HEK293 (cell line): ENCODE data around the gene MGAT2.

Source experiments
- KLF10 ChIP-seq: fragments of 450-650 bp; IDR thresholded peaks from 2 replicates; pipeline ENCODE4 v1.5.1; 2018; ENCODE audit warnings: missing biosample characterization, mild to moderate bottlenecking, missing genetic modification characterization
- KLF7 ChIP-seq: fragments of 450-650 bp; formaldehyde crosslinking; IDR thresholded peaks from 2 replicates; pipeline ENCODE4 v1.5.1; 2016; ENCODE audit warnings: missing biosample characterization, missing genetic modification characterization, borderline replicate concordance
- REPIN1 ChIP-seq: fragments of 450-650 bp; formaldehyde crosslinking; IDR thresholded peaks from 2 replicates; pipeline ENCODE4 v1.5.1; 2017; ENCODE audit warnings: missing biosample characterization, missing genetic modification characterization, low read depth
- SALL2 ChIP-seq: fragments of 450-650 bp; formaldehyde crosslinking; IDR thresholded peaks from 2 replicates; pipeline ENCODE4 v1.5.0; 2017; ENCODE audit warnings: missing biosample characterization, mild to moderate bottlenecking, missing genetic modification characterization, borderline replicate concordance
- ZBTB17 ChIP-seq: fragments of 450-650 bp; formaldehyde crosslinking; IDR thresholded peaks from 2 replicates; pipeline ENCODE4 v1.5.1; 2016; ENCODE audit warnings: missing biosample characterization, missing genetic modification characterization
- ZBTB7A ChIP-seq: fragments of 450-650 bp; formaldehyde crosslinking; IDR thresholded peaks from 2 replicates; pipeline ENCODE4 v1.5.1; 2016; ENCODE audit warnings: low read depth, missing biosample characterization, missing genetic modification characterization
- ZFP69B ChIP-seq: fragments of 450-650 bp; formaldehyde crosslinking; IDR thresholded peaks from 2 replicates; pipeline ENCODE4 v1.5.1; 2016; ENCODE audit warnings: missing biosample characterization, missing genetic modification characterization
- ZNF10 ChIP-seq: fragments of 450-650 bp; formaldehyde crosslinking; IDR thresholded peaks from 2 replicates; pipeline ENCODE4 v1.5.1; 2017; ENCODE audit warnings: missing biosample characterization, missing genetic modification characterization
- ZNF157 ChIP-seq: fragments of 450-650 bp; formaldehyde crosslinking; IDR thresholded peaks from 2 replicates; pipeline ENCODE4 v1.5.1; 2016; ENCODE audit warnings: missing biosample characterization, missing genetic modification characterization
- ZNF16 ChIP-seq: fragments of 450-650 bp; formaldehyde crosslinking; IDR thresholded peaks from 2 replicates; pipeline ENCODE4 v1.5.1; 2016; ENCODE audit warnings: low read depth, missing biosample characterization, missing genetic modification characterization
- ZNF169 ChIP-seq: fragments of 450-650 bp; formaldehyde crosslinking; IDR thresholded peaks from 2 replicates; pipeline ENCODE4 v1.5.1; 2016; ENCODE audit warnings: missing biosample characterization, missing genetic modification characterization
- ZNF19 ChIP-seq: fragments of 450-650 bp; formaldehyde crosslinking; IDR thresholded peaks from 2 replicates; pipeline ENCODE4; 2016; ENCODE audit warnings: missing biosample characterization, missing genetic modification characterization, low read depth
- ZNF37A ChIP-seq: fragments of 450-650 bp; IDR thresholded peaks from 2 replicates; pipeline ENCODE4 v1.5.1; 2018; ENCODE audit warnings: missing biosample characterization, missing genetic modification characterization
- ZNF394 ChIP-seq: fragments of 450-650 bp; formaldehyde crosslinking; IDR thresholded peaks from 2 replicates; pipeline ENCODE4 v1.5.1; 2016; ENCODE audit warnings: missing biosample characterization, missing genetic modification characterization, mild to moderate bottlenecking, moderate library complexity, borderline replicate concordance
- ZNF426 ChIP-seq: fragments of 450-650 bp; formaldehyde crosslinking; IDR thresholded peaks from 2 replicates; pipeline ENCODE4 v1.5.1; 2017; ENCODE audit warnings: missing biosample characterization, missing genetic modification characterization, mild to moderate bottlenecking, inconsistent platforms, moderate library complexity
- ZNF544 ChIP-seq: fragments of 450-650 bp; formaldehyde crosslinking; IDR thresholded peaks from 2 replicates; pipeline ENCODE4 v1.5.0; 2017; ENCODE audit warnings: missing biosample characterization, missing genetic modification characterization
- ZNF555 ChIP-seq: fragments of 450-650 bp; formaldehyde crosslinking; conservative IDR thresholded peaks from 2 replicates; pipeline ENCODE4 v1.5.1; 2017; ENCODE audit warnings: missing biosample characterization, mild to moderate bottlenecking, missing genetic modification characterization, inconsistent platforms
- ZNF561 ChIP-seq: fragments of 450-650 bp; IDR thresholded peaks from 2 replicates; pipeline ENCODE4 v1.5.1; 2018; ENCODE audit warnings: missing biosample characterization, missing genetic modification characterization, borderline replicate concordance
- ZNF571 ChIP-seq: fragments of 450-650 bp; formaldehyde crosslinking; IDR thresholded peaks from 2 replicates; pipeline ENCODE4 v1.5.0; 2017; ENCODE audit warnings: missing biosample characterization, missing genetic modification characterization
- ZNF585B ChIP-seq: fragments of 450-650 bp; formaldehyde crosslinking; IDR thresholded peaks from 2 replicates; pipeline ENCODE4 v1.5.1; 2016; ENCODE audit warnings: missing biosample characterization, missing genetic modification characterization
- ZNF621 ChIP-seq: fragments of 450-650 bp; formaldehyde crosslinking; IDR thresholded peaks from 2 replicates; pipeline ENCODE4 v1.5.1; 2017; ENCODE audit warnings: missing biosample characterization, missing genetic modification characterization
- ZNF664 ChIP-seq: fragments of 450-650 bp; formaldehyde crosslinking; IDR thresholded peaks from 2 replicates; pipeline ENCODE4 v1.5.1; 2016; ENCODE audit warnings: missing biosample characterization, missing genetic modification characterization
- ZNF768 ChIP-seq: fragments of 450-650 bp; formaldehyde crosslinking; IDR thresholded peaks from 2 replicates; pipeline ENCODE4 v1.5.1; 2018; ENCODE audit warnings: missing biosample characterization, mild to moderate bottlenecking, missing genetic modification characterization
- TF ChIP-seq, protein P1 (sequence below): fragments of 450-650 bp; formaldehyde crosslinking; IDR thresholded peaks from 2 replicates; pipeline ENCODE4 v1.5.1; 2016; ENCODE audit warnings: missing biosample characterization, missing genetic modification characterization, borderline replicate concordance
- TF ChIP-seq, protein P2 (sequence below): fragments of 450-650 bp; formaldehyde crosslinking; IDR thresholded peaks from 2 replicates; pipeline ENCODE4 v1.5.1; 2016; ENCODE audit warnings: missing biosample characterization, missing genetic modification characterization
- TF ChIP-seq, protein P3 (sequence below): fragments of 450-650 bp; formaldehyde crosslinking; IDR thresholded peaks from 2 replicates; pipeline ENCODE4 v1.5.0; 2017; ENCODE audit warnings: missing biosample characterization, missing genetic modification characterization, borderline replicate concordance
- TF ChIP-seq, protein P4 (sequence below): fragments of 450-650 bp; formaldehyde crosslinking; IDR thresholded peaks from 2 replicates; pipeline ENCODE4 v1.5.1; 2016; ENCODE audit warnings: missing biosample characterization, missing genetic modification characterization

Gene MGAT2

DNA sequence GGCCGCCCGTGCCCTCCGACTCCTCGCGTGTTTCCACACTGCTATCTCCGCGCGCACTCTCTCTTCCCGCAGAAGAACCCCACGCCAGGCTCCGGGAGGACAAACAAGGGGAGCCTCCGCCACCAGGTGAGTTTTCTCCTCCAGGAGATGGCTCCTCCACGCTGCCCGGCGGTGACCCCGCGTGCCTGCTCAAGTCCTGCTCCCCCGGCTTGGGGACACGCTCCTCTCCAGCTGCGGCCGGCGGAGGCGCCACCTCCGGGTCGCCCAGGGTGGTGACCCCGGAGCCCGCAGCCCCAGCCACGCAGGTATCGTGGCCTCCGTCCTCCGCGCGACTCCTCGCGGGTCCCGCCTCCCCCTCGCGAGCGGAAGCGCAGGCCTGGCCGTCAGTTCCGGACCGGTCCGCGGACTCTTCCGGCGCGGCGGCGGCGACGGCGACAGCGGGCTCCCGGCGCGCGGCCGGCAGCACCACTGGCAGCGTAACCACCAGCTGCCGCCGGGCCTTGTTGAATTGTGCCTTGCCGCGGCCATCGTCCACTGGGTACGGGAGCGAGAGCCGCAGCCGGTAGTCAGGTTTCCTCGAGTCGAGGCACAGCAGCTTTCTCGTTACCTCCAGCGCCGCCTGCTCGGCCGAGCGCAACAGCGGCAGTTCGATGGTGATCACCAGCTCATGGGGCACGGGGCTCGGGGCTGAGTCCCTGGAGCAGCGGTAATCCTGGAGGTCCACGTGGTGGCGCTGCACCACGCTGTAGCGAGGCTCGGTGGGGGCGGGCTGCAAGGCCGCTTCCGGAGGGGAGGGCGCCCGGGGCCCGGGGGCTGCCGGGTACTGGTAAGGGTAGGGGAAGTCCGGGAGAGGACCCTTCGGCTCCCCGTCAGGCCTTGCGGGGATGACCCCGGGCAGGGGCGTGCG lies 13.3 kb downstream of the MGAT2 start (continued):
- TF ChIP-seq KLF10 (tag by site-specific recombination): peak; percentile 54; the same call in 1 of the 2 replicates
- no peak for TF ChIP-seq ZNF37A (tag by site-specific recombination)
- TF ChIP-seq ZNF561 (tag by site-specific recombination): peak; percentile 51; the same call in 1 of the 2 replicates
- no peak; the same call in 1 of the 2 replicates for TF ChIP-seq ZFP69B
- TF ChIP-seq, protein P1, sequence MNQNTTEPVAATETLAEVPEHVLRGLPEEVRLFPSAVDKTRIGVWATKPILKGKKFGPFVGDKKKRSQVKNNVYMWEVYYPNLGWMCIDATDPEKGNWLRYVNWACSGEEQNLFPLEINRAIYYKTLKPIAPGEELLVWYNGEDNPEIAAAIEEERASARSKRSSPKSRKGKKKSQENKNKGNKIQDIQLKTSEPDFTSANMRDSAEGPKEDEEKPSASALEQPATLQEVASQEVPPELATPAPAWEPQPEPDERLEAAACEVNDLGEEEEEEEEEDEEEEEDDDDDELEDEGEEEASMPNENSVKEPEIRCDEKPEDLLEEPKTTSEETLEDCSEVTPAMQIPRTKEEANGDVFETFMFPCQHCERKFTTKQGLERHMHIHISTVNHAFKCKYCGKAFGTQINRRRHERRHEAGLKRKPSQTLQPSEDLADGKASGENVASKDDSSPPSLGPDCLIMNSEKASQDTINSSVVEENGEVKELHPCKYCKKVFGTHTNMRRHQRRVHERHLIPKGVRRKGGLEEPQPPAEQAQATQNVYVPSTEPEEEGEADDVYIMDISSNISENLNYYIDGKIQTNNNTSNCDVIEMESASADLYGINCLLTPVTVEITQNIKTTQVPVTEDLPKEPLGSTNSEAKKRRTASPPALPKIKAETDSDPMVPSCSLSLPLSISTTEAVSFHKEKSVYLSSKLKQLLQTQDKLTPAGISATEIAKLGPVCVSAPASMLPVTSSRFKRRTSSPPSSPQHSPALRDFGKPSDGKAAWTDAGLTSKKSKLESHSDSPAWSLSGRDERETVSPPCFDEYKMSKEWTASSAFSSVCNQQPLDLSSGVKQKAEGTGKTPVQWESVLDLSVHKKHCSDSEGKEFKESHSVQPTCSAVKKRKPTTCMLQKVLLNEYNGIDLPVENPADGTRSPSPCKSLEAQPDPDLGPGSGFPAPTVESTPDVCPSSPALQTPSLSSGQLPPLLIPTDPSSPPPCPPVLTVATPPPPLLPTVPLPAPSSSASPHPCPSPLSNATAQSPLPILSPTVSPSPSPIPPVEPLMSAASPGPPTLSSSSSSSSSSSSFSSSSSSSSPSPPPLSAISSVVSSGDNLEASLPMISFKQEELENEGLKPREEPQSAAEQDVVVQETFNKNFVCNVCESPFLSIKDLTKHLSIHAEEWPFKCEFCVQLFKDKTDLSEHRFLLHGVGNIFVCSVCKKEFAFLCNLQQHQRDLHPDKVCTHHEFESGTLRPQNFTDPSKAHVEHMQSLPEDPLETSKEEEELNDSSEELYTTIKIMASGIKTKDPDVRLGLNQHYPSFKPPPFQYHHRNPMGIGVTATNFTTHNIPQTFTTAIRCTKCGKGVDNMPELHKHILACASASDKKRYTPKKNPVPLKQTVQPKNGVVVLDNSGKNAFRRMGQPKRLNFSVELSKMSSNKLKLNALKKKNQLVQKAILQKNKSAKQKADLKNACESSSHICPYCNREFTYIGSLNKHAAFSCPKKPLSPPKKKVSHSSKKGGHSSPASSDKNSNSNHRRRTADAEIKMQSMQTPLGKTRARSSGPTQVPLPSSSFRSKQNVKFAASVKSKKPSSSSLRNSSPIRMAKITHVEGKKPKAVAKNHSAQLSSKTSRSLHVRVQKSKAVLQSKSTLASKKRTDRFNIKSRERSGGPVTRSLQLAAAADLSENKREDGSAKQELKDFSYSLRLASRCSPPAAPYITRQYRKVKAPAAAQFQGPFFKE (tag by site-specific recombination): no peak
- no peak for TF ChIP-seq ZNF544 (tag by site-specific recombination)
- TF ChIP-seq REPIN1 (tag by site-specific recombination): no peak
- no peak for TF ChIP-seq ZNF585B
- TF ChIP-seq ZNF555: no peak
- no peak for TF ChIP-seq ZNF426 (tag by site-specific recombination)
- no peak for TF ChIP-seq ZNF621 (tag by site-specific recombination)
- TF ChIP-seq ZNF169 (tag by site-specific recombination): no peak
- no peak for TF ChIP-seq ZNF19
- no peak for TF ChIP-seq ZNF10
- TF ChIP-seq, protein P2, sequence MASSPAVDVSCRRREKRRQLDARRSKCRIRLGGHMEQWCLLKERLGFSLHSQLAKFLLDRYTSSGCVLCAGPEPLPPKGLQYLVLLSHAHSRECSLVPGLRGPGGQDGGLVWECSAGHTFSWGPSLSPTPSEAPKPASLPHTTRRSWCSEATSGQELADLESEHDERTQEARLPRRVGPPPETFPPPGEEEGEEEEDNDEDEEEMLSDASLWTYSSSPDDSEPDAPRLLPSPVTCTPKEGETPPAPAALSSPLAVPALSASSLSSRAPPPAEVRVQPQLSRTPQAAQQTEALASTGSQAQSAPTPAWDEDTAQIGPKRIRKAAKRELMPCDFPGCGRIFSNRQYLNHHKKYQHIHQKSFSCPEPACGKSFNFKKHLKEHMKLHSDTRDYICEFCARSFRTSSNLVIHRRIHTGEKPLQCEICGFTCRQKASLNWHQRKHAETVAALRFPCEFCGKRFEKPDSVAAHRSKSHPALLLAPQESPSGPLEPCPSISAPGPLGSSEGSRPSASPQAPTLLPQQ: peak; percentile 67; the same call in 1 of the 2 replicates
- no peak for TF ChIP-seq ZNF664 (tag by site-specific recombination)
- no peak for TF ChIP-seq ZNF571 (tag by site-specific recombination)
- TF ChIP-seq ZNF157: no peak
- 0 out of 2 replicates have a peak, but pooled peaks have one; percentile 12 for TF ChIP-seq KLF7
- peak; percentile 21; the same call in 1 of the 2 replicates for TF ChIP-seq ZNF768 (tag by site-specific recombination)
- TF ChIP-seq, protein P3, sequence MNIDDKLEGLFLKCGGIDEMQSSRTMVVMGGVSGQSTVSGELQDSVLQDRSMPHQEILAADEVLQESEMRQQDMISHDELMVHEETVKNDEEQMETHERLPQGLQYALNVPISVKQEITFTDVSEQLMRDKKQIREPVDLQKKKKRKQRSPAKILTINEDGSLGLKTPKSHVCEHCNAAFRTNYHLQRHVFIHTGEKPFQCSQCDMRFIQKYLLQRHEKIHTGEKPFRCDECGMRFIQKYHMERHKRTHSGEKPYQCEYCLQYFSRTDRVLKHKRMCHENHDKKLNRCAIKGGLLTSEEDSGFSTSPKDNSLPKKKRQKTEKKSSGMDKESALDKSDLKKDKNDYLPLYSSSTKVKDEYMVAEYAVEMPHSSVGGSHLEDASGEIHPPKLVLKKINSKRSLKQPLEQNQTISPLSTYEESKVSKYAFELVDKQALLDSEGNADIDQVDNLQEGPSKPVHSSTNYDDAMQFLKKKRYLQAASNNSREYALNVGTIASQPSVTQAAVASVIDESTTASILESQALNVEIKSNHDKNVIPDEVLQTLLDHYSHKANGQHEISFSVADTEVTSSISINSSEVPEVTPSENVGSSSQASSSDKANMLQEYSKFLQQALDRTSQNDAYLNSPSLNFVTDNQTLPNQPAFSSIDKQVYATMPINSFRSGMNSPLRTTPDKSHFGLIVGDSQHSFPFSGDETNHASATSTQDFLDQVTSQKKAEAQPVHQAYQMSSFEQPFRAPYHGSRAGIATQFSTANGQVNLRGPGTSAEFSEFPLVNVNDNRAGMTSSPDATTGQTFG (tag by site-specific recombination): no peak
- TF ChIP-seq SALL2 (tag by site-specific recombination): no peak
- no peak for TF ChIP-seq ZNF16 (tag by site-specific recombination)
- TF ChIP-seq, protein P4, sequence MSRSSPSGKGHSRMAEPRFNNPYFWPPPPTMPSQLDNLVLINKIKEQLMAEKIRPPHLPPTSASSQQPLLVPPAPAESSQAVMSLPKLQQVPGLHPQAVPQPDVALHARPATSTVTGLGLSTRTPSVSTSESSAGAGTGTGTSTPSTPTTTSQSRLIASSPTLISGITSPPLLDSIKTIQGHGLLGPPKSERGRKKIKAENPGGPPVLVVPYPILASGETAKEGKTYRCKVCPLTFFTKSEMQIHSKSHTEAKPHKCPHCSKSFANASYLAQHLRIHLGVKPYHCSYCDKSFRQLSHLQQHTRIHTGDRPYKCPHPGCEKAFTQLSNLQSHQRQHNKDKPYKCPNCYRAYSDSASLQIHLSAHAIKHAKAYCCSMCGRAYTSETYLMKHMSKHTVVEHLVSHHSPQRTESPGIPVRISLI (tag by site-specific recombination): no peak
- peak; percentile 46; the same call in 1 of the 2 replicates for TF ChIP-seq ZNF394 (tag by site-specific recombination)
- TF ChIP-seq ZBTB7A: peak; percentile 92
- TF ChIP-seq ZBTB17 (tag by site-specific recombination): peak; percentile 82
